GM23248 (cell line): Measurements from ENCODE around the gene GRAMD1B. TPM values are rescaled to one million over a fixed set of nuclear protein-coding genes. Genes with fewer than 3 reads are reported as not detected.

Experiments
- DNase-seq: peaks from one replicate; pipeline ENCODE4 v3.0.0-alpha.2; 2015
- H2AFZ ChIP-seq: fragments of 200-600 bp; sonication (generic); 2 replicates; pipeline ENCODE4 v1.6.1; 2016; ENCODE audit warnings: antibody characterized with exemption
- H3F3A ChIP-seq: fragments of 200-600 bp; sonication (generic); 2 replicates; pipeline ENCODE4 v1.6.1; 2016; ENCODE audit warnings: mild to moderate bottlenecking, antibody characterized with exemption, mixed run types; ENCODE audit not compliant: insufficient read depth
- H3K27ac ChIP-seq: fragments of 200-600 bp; sonication (generic); 2 replicates; pipeline ENCODE4 v1.5.1; 2016; ENCODE audit warnings: mild to moderate bottlenecking
- H3K27me3 ChIP-seq: fragments of 200-600 bp; sonication (generic); replicated peaks from 2 replicates; pipeline ENCODE4 v1.6.1; 2016; ENCODE audit warnings: mild to moderate bottlenecking; ENCODE audit not compliant: insufficient read depth
- H3K36me3 ChIP-seq: fragments of 200-600 bp; sonication (generic); 2 replicates; pipeline ENCODE4 v1.6.1; 2016; ENCODE audit warnings: low read depth, mild to moderate bottlenecking
- H3K4me1 ChIP-seq: fragments of 200-600 bp; sonication (generic); 2 replicates; pipeline ENCODE4 v1.6.1; 2016; ENCODE audit warnings: mild to moderate bottlenecking; ENCODE audit not compliant: insufficient read depth
- H3K4me2 ChIP-seq: fragments of 200-600 bp; sonication (generic); one replicate; pipeline ENCODE4 v1.6.1; 2016; ENCODE audit warnings: mild to moderate bottlenecking; ENCODE audit not compliant: unreplicated experiment
- H3K4me3 ChIP-seq: fragments of 200-600 bp; sonication (generic); 2 replicates; pipeline ENCODE4 v1.5.1; 2016; ENCODE audit warnings: mild to moderate bottlenecking
- H3K79me2 ChIP-seq: fragments of 200-600 bp; sonication (generic); 2 replicates; pipeline ENCODE4 v1.6.1; 2016; ENCODE audit warnings: mild to moderate bottlenecking; ENCODE audit not compliant: insufficient read depth
- H3K9ac ChIP-seq: fragments of 200-600 bp; sonication (generic); 2 replicates; pipeline ENCODE4 v1.6.1; 2016; ENCODE audit warnings: mild to moderate bottlenecking
- H3K9me2 ChIP-seq: fragments of 200-600 bp; sonication (generic); 2 replicates; pipeline ENCODE4 v1.6.1; 2016; ENCODE audit warnings: mixed run types, mild to moderate bottlenecking, moderate library complexity; ENCODE audit not compliant: insufficient read depth
- H3K9me3 ChIP-seq: fragments of 200-600 bp; sonication (generic); one replicate; pipeline ENCODE4 v1.6.1; 2017; ENCODE audit warnings: low read depth
- H4K20me1 ChIP-seq: fragments of 200-600 bp; sonication (generic); 2 replicates; pipeline ENCODE4 v1.6.0; 2016; ENCODE audit not compliant: insufficient read depth
- EZH2 ChIP-seq: fragments of 200-600 bp; sonication (generic); IDR thresholded peaks from 2 replicates; pipeline ENCODE4 v1.6.1; 2018; ENCODE audit warnings: antibody characterized with exemption, mild to moderate bottlenecking; ENCODE audit not compliant: insufficient read depth, poor library complexity, severe bottlenecking
- EZH2phosphoT487 ChIP-seq: fragments of 200-600 bp; sonication (generic); IDR thresholded peaks from 2 replicates; pipeline ENCODE4 v1.6.1; 2018; ENCODE audit warnings: antibody characterized with exemption, moderate library complexity, mild to moderate bottlenecking, low read depth; ENCODE audit not compliant: insufficient read depth
- WGBS, 2 experiments: methylation state at CpG; one replicate each; pipeline ENCODE4 v1.1.6; 2015 to 2017; ENCODE audit warnings: low lambda C conversion rate in 2 of 2, low coverage in 1 of 2; ENCODE audit errors: missing lambda C conversion rate in 2 of 2; 5-methylcytosine and 5-hydroxymethylcytosine counted together
- in situ Hi-C: fragments of 300-500 bp; cut with MboI; formaldehyde crosslinking; loops from 2 replicates; pipeline ENCODE4 v1.15.0; 2020
- polyA plus RNA-seq: library from polyadenylated mRNA; unstranded; fragments of >200 nt; fragmentation: Nextera tagmentation; extraction: Ambion mirVana; gene quantifications from 2 replicates; pipeline ENCODE4 v1.2.1, GENCODE V29; 2016
- total RNA-seq: library from RNA; depleted of rRNA; stranded (reverse); fragments of >200 nt; shearing (Covaris generic); gene quantifications from 2 replicates; pipeline ENCODE4 v1.2.3, GENCODE V29; 2014

The GRAMD1B gene
- total and polyA plus RNA-seq, 2 experiments from 2014 or later = 4.1 to 14.8 TPM

- H3K36me3 ChIP-seq = no peaks in the 10 kb centered on the region
- H2AFZ ChIP-seq = no peak overlapping the region
- in situ Hi-C loops = no loop called here
- no peak overlapping the region for H3K9ac ChIP-seq
- no peak for DNase-seq
- H3K79me2 ChIP-seq = peaks cover 10% of the 10 kb centered on the region; the same call in 1 of the 2 replicates
- no peak overlapping the region for H3K4me3 ChIP-seq
- no peaks in the 10 kb centered on the region for H3K27me3 ChIP-seq
- no peaks in the 10 kb centered on the region for H3F3A ChIP-seq
- H3K4me1 ChIP-seq = peaks cover 6% of the 10 kb centered on the region
- H3K9me2 ChIP-seq = no peaks in the 10 kb centered on the region
- H3K9me3 ChIP-seq = no peaks in the 10 kb centered on the region
- no peaks in the 10 kb centered on the region for H4K20me1 ChIP-seq
- WGBS, 2 experiments = 76 to 79% methylated on average over 6 of the region's 6 CpGs
- TF ChIP-seq EZH2phosphoT487 = no peak
- TF ChIP-seq EZH2 = no peak
- H3K4me2 ChIP-seq = no peak overlapping the region
- H3K27ac ChIP-seq = no peak overlapping the region
These were observed 150.1 kb downstream of the GRAMD1B start for GRCh38 chr11:123580137-123580536.

GRCh38 chr11:123580557-123581275 is 150.6 kb downstream of the GRAMD1B start:
- in situ Hi-C loops = no loop called here

GRCh38 chr11:123581651-123582399 is 151.8 kb downstream of the GRAMD1B start:
- WGBS, 2 experiments = 86 to 89% methylated on average over 22 of the region's 22 CpGs
- no peak for TF ChIP-seq EZH2
- TF ChIP-seq EZH2phosphoT487 = no peak
- Histone ChIP-seq H4K20me1 (no peaks in the 10 kb centered on the region), H3K4me1 (peaks cover under 1% of the 10 kb centered on the region), H3F3A (no peaks in the 10 kb centered on the region), H3K79me2 (no peaks in the 10 kb centered on the region), H3K9ac (no peak overlapping the region), H3K9me2 (no peaks in the 10 kb centered on the region), H3K27me3 (no peaks in the 10 kb centered on the region), H3K4me2 (no peak overlapping the region), H3K9me3 (no peaks in the 10 kb centered on the region), H3K36me3 (no peaks in the 10 kb centered on the region), H2AFZ (no peak overlapping the region), H3K4me3 (no peak overlapping the region), H3K27ac (no peak overlapping the region)
- in situ Hi-C loops = no loop called here
- no peak for DNase-seq

More at GRCh38 chr11:123580557-123581275, 150.6 kb downstream of the GRAMD1B start:
- no peak for TF ChIP-seq EZH2
- TF ChIP-seq EZH2phosphoT487 = no peak
- Histone ChIP-seq H3K27me3 (no peaks in the 10 kb centered on the region), H3K27ac (no peak overlapping the region), H4K20me1 (no peaks in the 10 kb centered on the region), H3K4me3 (no peak overlapping the region), H3K36me3 (no peaks in the 10 kb centered on the region), H3K4me2 (no peak overlapping the region), H3K9me2 (no peaks in the 10 kb centered on the region), H3K4me1 (peaks cover 6% of the 10 kb centered on the region), H2AFZ (no peak overlapping the region), H3K79me2 (peaks cover 5% of the 10 kb centered on the region; the same call in 1 of the 2 replicates), H3F3A (no peaks in the 10 kb centered on the region), H3K9me3 (no peaks in the 10 kb centered on the region), H3K9ac (no peak overlapping the region)
- DNase-seq = peak; percentile 68
- WGBS, 2 experiments = 15 to 17% methylated on average over 25 of the region's 25 CpGs

GRCh38 chr11:123582992-123583504 is 153.0 kb downstream of the GRAMD1B start:
- no peaks in the 10 kb centered on the region for H4K20me1 ChIP-seq
- H2AFZ ChIP-seq = no peak overlapping the region
- no peaks in the 10 kb centered on the region for H3K9me3 ChIP-seq
- no peaks in the 10 kb centered on the region for H3F3A ChIP-seq
- H3K9me2 ChIP-seq = no peaks in the 10 kb centered on the region
- 92 to 97% methylated on average over 9 to 12 of the region's 12 CpGs for WGBS, 2 experiments
- TF ChIP-seq EZH2phosphoT487 (no peak), EZH2 (no peak)
- H3K79me2 ChIP-seq = no peaks in the 10 kb centered on the region
- no peak overlapping the region for H3K4me2 ChIP-seq
- no peaks in the 10 kb centered on the region for H3K4me1 ChIP-seq
- no peak overlapping the region for H3K4me3 ChIP-seq
- in situ Hi-C loops = no loop called here
- no peak for DNase-seq
- no peak overlapping the region for H3K9ac ChIP-seq
- no peaks in the 10 kb centered on the region for H3K27me3 ChIP-seq
- H3K36me3 ChIP-seq = no peaks in the 10 kb centered on the region
- no peak overlapping the region for H3K27ac ChIP-seq
